A673 (cell line): ENCODE measurements around the gene COBL. TPM values are rescaled to one million over a fixed set of nuclear protein-coding genes. Genes with fewer than 3 reads are reported as not detected.

ENCODE experiments used
- BruUV-seq: library from RNA; stranded (reverse); fragments of 400-500 nt; replicated peaks from 2 replicates; lab custom pipeline; 2021; lab: Mats Ljungman, UMichigan
- CTCF ChIA-PET: fragments of 300-600 bp; sonication (Branson Sonifier 250); formaldehyde crosslinking; loops from one replicate; lab custom pipeline; 2022; ENCODE audit warnings: antibody characterized with exemption; lab: Charles Lee
- POLR2A ChIA-PET: fragments of 300-600 bp; sonication (Branson Sonifier 250); formaldehyde crosslinking; loops from one replicate; lab custom pipeline; 2022; ENCODE audit warnings: antibody characterized with exemption; ENCODE audit not compliant: low non-redundant PET; lab: Charles Lee
- DNase-seq: peaks from one replicate; pipeline ENCODE4 v3.0.0-alpha.2; 2015; ENCODE audit warnings: low spot score
- H3K27ac ChIP-seq: fragments of 200-600 bp; sonication (generic); 2 replicates; pipeline ENCODE4 v1.5.1; 2016; ENCODE audit warnings: mixed run types, low read depth, mild to moderate bottlenecking, mixed read lengths, antibody characterized with exemption, low read length; ENCODE audit not compliant: poor library complexity, severe bottlenecking
- H3K27me3 ChIP-seq: fragments of 200-600 bp; sonication (generic); replicated peaks from 2 replicates; pipeline ENCODE4 v1.6.1; 2017; ENCODE audit warnings: mixed run types, low read depth, mild to moderate bottlenecking, mixed read lengths, antibody characterized with exemption, low read length; ENCODE audit not compliant: insufficient read depth, poor library complexity
- H3K36me3 ChIP-seq: fragments of 200-600 bp; sonication (generic); 2 replicates; pipeline ENCODE4 v1.6.1; 2016; ENCODE audit warnings: mixed run types, mild to moderate bottlenecking, mixed read lengths, antibody characterized with exemption, low read length; ENCODE audit not compliant: insufficient read depth, poor library complexity, severe bottlenecking
- H3K4me1 ChIP-seq: fragments of 200-600 bp; sonication (generic); 2 replicates; pipeline ENCODE4 v1.6.1; 2017; ENCODE audit warnings: mixed run types, mild to moderate bottlenecking, mixed read lengths, antibody characterized with exemption, low read length; ENCODE audit not compliant: insufficient read depth, poor library complexity, severe bottlenecking
- H3K4me3 ChIP-seq: fragments of 200-600 bp; sonication (generic); 2 replicates; pipeline ENCODE4 v1.5.1; 2016; ENCODE audit warnings: low read depth, mixed run types, mild to moderate bottlenecking, mixed read lengths, low read length; ENCODE audit not compliant: poor library complexity, severe bottlenecking
- H3K9me3 ChIP-seq: fragments of 200-600 bp; sonication (generic); 2 replicates; pipeline ENCODE4 v1.6.1; 2016; ENCODE audit warnings: mixed run types, low read depth, mild to moderate bottlenecking, mixed read lengths, antibody characterized with exemption, low read length; ENCODE audit not compliant: poor library complexity, severe bottlenecking
- CTCF ChIP-seq: fragments of 300-800, 200-600 bp; sonication (generic); conservative IDR thresholded peaks from 2 replicates; pipeline ENCODE4 v1.5.1; 2017; ENCODE audit warnings: low read depth, mild to moderate bottlenecking, antibody characterized with exemption, low read length, moderate library complexity, mixed read lengths
- EZH2 ChIP-seq: fragments of 200-600 bp; sonication (generic); IDR thresholded peaks from 2 replicates; pipeline ENCODE4 v1.6.1; 2017; ENCODE audit warnings: borderline replicate concordance, low read depth, mild to moderate bottlenecking, mixed read lengths, antibody characterized with exemption, low read length; ENCODE audit not compliant: poor library complexity, severe bottlenecking
- intact Hi-C: fragments of 100-400 bp; cut with micrococcal nuclease; formaldehyde crosslinking; loops from one replicate; pipeline ENCODE4 v1.10.0; 2022; ENCODE audit not compliant: unreplicated experiment
- total RNA-seq: library from RNA; stranded (reverse); gene quantifications from 2 replicates; pipeline ENCODE4 v1.2.3, GENCODE V29; 2021

COBL gene
- total RNA-seq, 1 experiment from 2014 or later = not detected

GRCh38 chr7:51031216-51031615 is 285.4 kb downstream of the COBL start:
- intact Hi-C loops = no loop called here
- Histone ChIP-seq H3K27me3 (no peaks in the 10 kb centered on the region), H3K9me3 (peaks cover 2% of the 10 kb centered on the region), H3K27ac (no peak overlapping the region), H3K4me3 (no peak overlapping the region), H3K36me3 (no peaks in the 10 kb centered on the region), H3K4me1 (no peaks in the 10 kb centered on the region)
- POLR2A ChIA-PET = no interaction called here
- TF ChIP-seq EZH2 (no peak), CTCF (no peak)
- CTCF ChIA-PET = no interaction called here
- no peak for DNase-seq
- BruUV-seq = no TSS peak

- Histone ChIP-seq H3K36me3 (no peaks in the 10 kb centered on the region), H3K27me3 (no peaks in the 10 kb centered on the region), H3K27ac (no peak overlapping the region), H3K4me1 (no peaks in the 10 kb centered on the region), H3K9me3 (peaks cover 2% of the 10 kb centered on the region), H3K4me3 (no peak overlapping the region)
- ChIA-PET POLR2A (no interaction called here), CTCF (no interaction called here)
- DNase-seq = no peak
- BruUV-seq = no TSS peak
- TF ChIP-seq CTCF = no peak
- no peak for TF ChIP-seq EZH2
- intact Hi-C loops = no loop called here
These were observed 286.9 kb downstream of the COBL start for GRCh38 chr7:51029701-51030191.

GRCh38 chr7:51029131-51029530 is 287.5 kb downstream of the COBL start:
- intact Hi-C loops = no loop called here
- no peaks in the 10 kb centered on the region for H3K36me3 ChIP-seq
- CTCF ChIA-PET = no interaction called here
- H3K27ac ChIP-seq = no peak overlapping the region
- BruUV-seq = no TSS peak
- POLR2A ChIA-PET = no interaction called here
- TF ChIP-seq CTCF (no peak), EZH2 (no peak)
- H3K4me1 ChIP-seq = no peaks in the 10 kb centered on the region
- H3K9me3 ChIP-seq = peaks cover 2% of the 10 kb centered on the region
- no peak overlapping the region for H3K4me3 ChIP-seq
- DNase-seq = no peak
- no peaks in the 10 kb centered on the region for H3K27me3 ChIP-seq
